HG03135 (cell line): ENCODE data around the gene MCM3.

Experiments used
- ATAC-seq: cut with Tn5 transposase; IDR thresholded peaks from one replicate; pipeline ENCODE4 v1.9.1; 2021; ENCODE audit warnings: mild to moderate bottlenecking, moderate library complexity; ENCODE audit not compliant: unreplicated experiment

The MCM3 gene

DNA sequence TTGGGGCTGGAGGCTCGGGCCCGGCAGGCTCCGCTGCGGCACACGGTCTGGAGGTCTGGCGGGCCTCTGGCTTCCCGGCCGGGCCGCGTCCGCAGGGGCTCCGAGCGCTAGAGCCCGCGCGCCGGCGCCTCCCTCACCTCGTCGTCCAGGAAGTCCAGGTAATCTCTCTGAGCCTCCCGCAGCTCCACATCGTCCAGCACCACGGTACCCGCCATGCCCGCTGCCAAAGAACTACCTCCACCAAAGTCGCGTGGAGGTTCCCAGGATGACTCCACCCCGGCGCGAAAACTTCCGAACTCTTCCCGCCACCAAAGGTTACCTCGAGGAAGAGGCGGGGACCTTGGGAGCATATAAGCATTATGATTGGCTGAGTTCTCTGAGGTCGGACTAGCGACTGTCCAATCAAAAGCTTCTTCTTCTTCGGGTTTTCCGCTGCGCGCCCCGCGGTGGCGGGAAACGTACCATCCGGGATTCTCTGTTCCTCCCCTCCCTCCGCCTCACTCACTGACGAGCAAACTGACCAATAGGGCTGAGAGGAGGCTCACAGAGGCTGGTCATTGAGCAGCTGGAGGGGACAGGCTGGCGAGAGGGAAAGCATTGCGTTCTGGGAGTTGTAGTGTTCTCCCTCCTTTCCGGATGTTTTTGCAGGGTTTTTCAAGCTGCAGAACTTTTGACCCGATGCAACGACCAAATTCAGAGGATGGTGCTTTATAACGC is at the start of gene MCM3:
MCM3 (minus strand) TSS at position 283 of the 717 bp plus-strand sequence; CDS start at position 215, 68 bp downstream.
- peak; percentile 98 for ATAC-seq

DNA sequence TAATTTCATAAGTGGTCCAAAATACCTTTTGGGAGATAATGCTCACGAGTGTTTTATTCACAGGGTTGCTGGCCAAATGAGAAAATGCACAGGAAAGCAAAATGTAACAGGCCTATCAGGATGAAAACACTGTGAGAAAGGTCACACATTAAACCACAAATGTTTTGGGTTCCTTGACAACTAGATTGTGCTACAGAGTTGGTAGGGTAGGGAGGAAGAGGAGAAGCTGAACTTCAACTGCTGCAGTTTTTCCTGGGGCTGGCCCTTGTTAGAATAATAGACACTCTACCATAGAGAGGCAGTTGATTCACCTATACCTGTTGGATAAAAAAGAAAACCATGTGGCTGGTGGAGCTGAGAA is 49.3 kb upstream of the MCM3 start:
- ATAC-seq = no peak

DNA sequence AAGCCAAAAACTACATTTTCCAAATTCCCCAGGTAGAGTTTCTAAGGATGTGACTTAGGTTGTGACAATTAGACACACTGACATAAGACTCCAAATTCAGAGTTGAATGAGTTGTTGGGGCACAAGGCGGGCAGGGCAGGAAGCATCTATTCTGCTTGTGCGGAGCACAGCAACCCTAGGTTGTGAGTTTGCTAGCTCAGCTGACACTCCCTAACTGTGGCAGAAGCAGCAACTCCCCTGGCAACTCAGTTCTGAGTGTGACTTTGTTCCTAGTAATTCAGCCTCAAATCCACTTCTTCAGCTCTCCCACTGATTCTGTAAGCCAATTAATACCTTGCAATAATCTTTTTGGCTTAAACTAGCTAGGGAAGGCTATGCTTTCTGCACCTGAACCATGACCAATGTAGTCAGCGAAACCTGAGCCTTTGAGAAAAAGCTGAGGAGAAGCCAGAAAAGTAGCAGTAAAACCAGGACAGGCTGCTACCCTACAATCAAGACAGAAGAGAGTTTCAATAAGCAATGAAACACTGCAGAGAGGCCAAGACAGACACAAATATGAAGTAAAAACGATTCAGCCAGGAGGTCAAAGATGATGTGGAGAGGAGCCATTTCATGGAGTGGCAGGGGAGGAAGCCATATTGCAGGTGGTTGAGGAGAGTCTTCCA is 47.4 kb upstream of the MCM3 start:
- ATAC-seq = no peak

DNA sequence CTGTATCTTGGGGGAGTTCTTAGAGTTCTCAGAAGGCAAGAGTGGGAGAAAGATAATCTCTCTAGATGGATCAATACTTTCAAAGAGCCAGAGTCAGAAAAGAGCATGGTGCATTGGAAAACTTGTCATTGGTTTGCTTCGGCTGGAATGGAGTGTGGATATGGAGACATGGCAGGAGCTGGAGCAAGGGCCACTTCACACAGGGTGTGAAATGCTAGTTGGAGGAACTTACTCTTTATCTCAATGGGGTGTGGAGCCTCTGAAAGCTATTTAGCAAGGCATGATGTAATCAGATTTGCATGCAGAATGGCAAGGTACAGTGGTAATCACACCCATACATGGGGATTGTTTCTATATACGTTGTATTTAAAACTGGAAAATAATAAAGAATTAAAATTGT is 45.9 kb upstream of the MCM3 start:
- no peak for ATAC-seq

DNA sequence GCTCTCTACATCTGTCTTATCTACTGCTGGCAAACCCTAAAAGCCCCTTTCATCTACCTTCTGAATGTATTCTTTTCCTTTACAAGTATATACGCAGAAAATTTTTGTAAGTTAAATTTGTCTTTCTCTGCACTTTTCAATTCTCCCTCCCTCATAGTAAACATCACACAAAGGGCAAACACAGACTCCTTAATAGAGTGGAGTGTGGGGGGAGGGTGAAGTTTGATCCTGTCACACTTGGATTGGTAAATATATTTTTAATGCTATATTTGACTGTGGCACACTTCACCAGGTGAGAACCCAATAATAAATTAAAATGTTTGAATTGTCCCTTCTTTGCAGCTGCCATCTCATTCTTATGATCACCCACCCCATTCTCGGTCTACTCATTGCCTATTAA is 44.2 kb upstream of the MCM3 start:
- no peak for ATAC-seq

DNA sequence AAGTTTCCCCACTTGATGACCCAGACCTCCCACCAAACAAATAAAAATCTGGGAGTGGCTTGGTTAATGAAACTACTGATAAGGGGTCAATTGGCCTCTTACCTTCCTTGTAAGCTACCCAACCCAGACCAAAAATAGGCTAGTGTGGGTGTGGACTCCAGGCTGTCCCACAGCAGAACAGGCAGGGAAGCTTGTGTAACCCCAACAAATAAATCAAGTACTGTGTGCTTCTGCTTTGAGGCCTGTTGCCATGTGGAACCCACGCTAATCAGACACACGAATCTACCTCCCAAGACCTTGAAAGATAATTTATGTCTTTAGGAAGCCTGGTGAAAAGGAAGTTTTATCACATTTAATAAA is 43.7 kb upstream of the MCM3 start:
- ATAC-seq = no peak

DNA sequence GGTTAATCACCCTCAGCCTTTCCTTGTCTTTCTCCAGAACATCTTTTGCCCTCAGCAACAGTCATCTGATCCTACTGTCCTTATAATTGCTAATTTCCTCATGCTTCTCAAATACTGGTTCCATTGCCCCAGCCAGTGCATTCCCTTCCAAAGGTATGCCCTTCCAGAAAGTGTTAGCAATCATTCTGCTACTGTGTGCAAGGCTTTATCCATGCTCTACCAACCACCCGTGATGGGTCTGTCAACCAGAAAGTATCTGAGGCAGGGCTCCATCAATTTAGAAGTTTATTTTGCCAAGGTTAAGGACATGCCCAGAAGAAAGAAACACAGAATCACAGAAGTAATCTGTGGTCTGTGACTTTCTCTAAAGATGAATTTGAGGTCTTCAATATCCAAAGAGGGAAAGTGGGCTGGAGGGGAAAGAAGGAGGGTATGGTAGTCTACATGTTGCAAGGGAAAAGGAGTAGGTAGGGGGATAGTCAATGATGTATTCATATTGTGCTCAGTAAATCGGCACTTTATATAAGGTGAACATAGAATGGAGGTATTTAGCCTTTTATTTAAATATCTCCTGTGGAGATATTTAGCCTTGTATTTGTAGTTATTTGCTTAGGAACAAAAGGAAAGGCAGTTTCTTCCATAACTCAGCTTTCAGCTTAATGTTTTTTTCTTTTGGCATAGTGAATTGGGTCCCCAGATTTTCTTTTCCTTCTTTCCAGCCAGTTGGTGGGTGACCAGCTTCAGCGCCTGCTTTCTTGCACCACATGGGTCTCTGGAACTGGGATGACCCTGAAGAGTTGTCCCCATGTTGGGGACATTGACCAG is 42.2 kb upstream of the MCM3 start:
- ATAC-seq = no peak

DNA sequence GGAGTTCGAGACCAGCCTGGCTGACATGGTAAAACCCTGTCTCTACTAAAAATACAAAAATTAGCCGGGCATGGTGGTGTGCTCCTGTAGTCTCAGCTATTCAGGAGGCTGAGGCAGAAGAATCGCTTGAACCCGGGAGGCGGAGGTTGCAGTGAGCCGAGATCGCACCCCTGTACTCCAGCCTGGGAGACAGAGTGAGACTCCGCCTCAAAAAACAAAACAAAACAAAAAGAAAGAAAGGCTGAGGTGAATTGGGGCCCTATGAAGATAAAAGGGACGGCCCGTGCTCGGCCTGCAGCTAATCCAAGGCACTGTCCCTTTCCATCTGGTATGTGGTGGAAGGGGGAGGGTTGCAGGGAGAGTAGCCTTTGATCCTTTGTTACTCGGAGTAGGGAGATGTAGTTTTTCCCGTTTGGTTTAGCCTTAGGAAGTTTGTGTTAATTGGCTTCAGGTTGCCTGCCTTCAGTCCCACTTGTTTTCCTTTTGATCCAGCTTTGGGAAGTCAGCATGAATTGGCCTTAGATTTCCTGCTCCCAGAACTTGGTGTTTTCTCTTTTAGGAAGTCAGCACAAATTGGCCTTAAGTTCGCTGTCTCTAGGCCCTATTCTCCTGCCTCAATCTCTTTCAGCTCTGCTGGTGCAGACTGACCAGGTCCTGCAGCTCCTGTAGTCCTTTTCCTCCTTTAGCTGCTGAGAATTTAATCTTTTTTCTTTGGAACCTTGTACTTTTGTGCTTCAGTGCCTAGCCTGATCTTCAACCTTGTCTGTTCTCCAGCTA is 41.3 kb upstream of the MCM3 start:
- ATAC-seq = no peak

DNA sequence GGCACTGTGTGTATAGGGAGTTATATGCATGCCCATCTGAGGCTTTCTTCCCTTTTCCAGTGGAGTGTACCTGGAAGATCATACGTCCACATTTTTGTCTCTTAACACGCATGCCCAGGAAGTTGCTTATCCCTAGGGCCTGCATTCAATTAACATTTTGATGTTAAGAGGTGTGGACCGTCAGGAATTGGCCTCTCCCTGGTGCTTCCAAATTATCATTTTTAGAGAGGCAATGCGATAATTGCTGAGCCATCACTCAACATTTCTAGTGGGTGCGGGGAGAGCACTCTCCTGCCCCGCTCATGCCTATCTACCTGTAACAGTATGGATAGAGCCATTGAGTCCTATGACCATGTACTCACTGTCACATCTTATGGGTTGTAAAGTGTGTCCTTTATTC is 39.6 kb upstream of the MCM3 start:
- ATAC-seq = no peak

DNA sequence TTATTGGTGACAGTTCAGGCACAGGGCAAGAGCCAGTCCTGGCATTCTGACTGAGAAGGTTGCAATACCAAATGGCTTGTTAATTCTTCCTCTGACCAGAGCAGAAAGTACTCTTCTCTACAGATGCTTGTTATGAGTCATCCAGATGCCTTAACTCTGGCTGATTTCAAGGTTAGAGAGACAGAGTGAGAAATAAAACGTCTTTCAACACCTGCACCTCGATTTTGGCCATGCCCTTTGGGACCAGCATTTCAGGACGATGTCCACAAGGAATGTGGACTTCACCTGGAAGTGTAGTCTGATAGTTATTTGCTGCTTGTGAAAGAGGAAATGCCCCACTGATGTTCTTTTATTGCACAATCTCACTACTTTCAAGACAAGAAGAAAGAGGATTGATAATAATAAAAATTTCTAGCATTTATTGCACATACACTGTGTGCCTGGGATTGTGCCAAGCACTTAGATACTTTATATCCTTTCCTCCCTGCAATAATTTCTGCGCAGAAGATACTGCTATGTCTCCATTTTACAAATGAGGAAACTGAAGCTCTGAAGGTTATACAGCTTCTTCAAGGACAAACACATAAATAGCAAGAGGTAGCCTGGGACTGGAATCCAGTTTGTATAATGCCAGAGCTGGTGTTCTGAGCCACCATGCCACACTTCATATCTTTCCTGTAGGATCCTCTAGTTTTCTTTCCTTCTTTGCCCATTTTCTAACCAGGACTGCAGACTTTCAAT is 33.5 kb upstream of the MCM3 start:
- peak; percentile 99 for ATAC-seq

DNA sequence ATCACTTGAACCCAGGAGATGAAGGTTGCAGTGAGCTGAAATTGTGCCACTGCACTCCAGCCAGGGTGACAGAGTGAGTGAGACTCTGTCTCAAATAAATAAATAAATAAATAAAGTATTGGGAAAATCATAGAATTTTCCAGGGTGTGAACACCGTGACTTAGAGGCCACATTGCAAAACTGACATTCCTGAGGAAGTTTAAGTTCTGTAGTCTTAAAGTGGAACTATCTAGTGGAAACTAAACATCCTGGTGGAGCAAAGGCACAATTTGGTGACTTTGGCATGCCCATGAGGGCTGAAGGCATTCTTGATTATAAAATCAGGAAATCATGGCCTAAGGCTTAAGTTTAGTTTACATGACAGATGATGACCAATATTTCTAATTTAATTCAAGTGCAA is 32.7 kb upstream of the MCM3 start:
- ATAC-seq = no peak

DNA sequence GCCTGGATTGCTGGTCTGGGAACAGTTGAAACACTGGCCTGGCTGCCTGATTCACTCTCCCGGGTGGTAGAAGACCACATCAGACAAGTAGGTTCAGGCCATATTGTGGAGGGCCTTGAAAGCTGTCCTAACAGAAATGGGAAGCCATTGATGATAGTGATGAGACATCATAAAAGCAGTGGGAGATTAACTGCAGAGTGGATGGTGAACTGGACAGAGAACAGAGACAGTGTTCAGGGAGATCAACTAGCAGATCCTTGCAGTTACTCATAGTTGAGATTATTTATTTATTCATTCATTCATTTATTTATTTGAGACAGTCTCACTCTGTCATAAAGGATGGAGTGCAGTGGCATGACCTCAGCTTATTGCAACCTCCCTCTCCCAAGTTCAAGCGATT is 30.2 kb upstream of the MCM3 start:
- ATAC-seq = no peak

DNA sequence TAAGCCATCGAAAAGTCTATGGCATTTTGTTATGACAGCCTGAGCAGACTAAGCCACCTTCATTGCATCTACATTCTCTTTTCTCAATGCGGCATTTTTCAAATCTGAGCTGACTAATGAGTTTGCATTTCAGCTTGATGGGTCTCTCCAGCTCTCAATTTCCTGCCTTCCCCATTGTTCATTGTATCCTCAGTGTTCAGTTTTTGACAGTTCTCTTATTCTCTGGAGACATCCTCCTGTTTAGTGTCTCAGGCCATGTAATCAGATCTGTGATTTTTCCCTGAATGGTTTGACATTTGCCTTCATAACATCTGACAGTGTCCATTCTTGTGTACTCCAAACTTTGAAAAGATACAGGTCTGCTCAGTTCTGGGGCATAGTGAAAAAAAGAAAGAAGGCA is 27.9 kb upstream of the MCM3 start:
- ATAC-seq = no peak

DNA sequence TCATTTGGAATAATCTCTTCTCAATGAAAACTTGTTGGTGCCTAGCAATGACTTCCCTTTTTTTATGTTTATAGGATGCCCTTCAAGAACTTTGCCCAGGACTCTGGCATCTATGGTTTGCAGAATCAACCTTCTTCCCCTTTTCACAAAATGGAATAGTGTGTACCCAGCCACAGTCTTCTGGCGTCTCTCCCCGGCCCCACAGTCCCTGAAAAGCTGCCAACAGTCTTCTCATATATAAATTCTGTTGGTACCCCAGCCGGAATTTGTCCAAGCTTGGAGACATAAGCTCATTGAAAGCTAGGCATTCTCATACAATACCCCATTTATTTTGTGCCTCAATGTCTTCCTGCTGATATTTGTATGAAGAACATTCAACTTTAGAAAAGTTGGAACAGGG is 26.4 kb upstream of the MCM3 start:
- ATAC-seq = no peak

DNA sequence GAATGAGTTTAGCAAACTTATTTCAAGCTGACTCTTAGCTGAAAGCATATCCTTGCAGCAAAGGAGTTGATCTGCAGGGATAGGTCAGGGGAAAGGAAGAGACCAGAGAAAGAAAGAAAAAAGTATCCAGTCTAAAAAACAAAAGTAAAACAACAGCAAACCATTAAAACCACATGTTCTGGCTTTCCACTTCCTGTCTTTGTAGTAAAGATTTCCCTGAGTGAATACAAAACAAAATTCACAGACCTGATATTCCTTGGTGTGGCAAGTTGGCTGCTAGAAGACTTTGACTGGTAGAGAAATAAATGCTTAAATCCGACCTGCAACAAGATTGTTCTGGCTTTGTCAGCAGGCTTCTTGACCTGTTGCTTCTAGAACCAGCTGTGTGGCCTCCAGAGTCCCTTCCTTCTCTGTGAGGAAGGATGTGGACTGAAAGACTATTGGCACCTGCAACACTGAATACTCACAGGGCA is 23.4 kb upstream of the MCM3 start:
- ATAC-seq = no peak

DNA sequence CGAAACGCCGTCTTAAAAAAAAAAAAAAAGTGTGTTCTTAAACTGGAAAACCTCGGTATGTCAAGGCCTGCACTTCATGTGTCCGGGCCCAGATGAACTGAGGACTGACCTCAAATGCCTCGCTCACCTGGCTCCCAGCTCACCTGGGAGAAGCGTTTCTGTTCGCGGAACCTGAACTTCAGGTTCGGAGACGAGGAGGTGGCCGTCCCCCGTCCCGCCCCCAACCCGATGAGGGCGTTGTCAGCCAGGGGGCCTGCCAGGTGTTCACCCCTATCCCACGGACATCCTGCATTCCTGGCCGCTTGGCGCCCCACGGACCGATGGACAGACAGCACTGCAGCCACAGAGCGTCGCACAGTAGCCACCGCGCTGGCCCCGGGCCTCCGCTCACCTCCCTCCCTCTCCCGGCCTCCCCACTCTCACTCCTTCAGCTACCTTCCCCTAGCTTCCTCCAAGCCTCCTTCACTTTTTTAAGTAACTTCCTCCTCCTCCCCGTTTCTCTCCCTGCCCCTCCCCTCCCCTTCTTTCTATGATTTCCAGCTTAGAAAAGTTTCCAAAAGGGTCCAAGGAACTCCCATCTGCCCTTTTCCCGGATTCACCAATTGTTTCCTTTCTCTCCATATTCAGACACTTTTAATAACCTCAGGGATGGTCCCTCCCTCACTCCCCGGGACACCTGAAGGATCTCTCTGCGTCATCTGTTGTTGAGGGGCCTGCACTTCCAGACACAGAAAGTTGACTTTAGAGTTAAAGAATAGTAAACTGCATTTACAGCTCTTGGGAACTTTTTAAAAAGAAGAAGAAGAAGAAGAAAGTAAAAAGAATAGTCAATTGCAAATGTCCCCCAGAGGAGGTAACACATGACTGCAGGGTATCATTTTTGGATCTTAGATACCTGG is 22.7 kb upstream of the MCM3 start:
- ATAC-seq = no peak

DNA sequence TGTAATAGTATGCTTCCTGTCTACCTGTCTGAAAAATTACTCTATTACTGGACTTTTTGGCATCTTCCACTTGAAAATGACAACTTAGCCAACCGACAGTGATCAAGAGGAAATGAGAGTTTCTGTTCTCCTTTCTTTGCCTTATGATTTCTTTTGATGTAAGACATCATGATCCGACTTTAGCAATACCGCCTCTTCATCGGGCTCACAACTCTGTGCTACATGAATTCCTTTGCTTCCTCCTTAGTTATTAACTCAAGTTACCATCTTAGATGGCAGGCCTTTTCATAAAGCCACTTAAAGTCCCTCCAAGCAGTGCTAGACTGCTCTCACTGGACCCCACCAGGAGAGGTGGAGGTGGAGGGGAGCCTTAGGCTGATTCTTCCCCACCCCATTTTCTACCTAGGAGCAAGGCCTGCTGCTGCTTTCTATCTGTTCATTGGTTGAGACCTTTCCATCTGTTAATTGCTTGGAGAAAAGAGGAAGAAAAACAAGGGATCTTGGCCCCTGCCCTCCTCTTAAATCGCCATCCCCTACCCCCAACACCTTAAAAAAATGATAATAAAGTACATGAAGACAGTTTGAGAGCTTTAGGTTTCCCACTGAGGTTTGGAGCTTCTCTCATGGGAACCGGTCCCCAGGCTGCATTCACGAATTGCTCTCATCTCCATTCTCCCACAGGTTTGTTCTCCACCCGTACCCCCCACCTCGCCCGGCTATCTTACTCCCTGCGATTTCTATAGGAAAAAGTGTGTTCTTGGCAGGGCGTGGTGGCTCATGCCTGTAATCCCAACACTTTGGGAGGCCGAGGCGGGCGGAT is 21.6 kb upstream of the MCM3 start:
- ATAC-seq = peak; percentile 70

DNA sequence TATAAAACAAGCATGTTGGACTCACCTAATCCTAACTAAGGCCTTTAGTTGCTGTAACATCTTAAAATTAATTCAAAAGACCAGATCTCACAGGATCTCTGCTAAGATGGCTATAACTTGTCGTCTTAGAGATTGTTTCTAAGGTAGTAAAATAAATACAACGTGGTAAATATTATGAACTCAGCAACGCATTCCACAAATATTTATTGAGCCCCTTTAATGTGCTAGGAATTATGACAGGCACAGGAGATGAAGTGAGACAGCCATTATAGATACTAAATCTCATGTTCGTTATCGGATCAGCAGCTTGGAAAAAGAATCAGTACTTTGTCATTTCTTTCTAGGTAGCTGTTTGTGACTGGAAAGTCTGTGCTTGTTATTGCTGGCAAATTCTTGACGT is 20.9 kb upstream of the MCM3 start:
- ATAC-seq = no peak

DNA sequence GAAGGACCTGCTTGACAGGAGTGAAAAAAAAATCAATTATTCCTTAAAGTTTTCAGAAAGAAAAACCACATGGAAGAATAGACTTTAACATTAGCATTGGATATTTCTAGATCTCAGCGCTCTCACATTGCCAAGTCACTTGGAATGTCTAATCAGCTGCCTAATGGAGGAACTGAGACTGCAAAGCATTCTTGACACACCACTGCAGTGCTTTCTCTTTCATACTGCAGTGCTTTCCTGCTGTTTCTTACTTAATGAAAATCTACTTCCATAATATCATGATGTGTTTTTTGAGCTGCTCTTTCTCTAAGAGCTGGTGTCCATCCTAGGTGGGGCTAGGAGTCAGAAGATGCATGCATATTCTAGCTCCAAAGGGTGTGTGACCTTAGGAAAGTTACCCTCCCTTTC is 20.4 kb upstream of the MCM3 start:
- peak; percentile 44 for ATAC-seq
